Breast epithelium (tissue), 3 donors: ENCODE measurements around the gene ELK1.

Source experiments
- POLR2A ChIP-seq: fragments of 450-650 bp; IDR thresholded peaks from one replicate; pipeline ENCODE4 v1.6.1; 2016; ENCODE audit warnings: antibody characterized with exemption, mild to moderate bottlenecking, moderate library complexity
- POLR2AphosphoS5 ChIP-seq, 3 donors: sonication (generic); formaldehyde crosslinking; IDR thresholded peaks; one replicate each; pipeline ENCODE4 v1.6.1; 2017; ENCODE audit warnings: antibody characterized with exemption in 3 of 3
- TF ChIP-seq, protein P1 (sequence below), 3 donors: fragments of 450-650 bp; IDR thresholded peaks; one replicate each; pipeline ENCODE4 v1.5.1; 2016 to 2017; ENCODE audit warnings: antibody characterized with exemption in 3 of 3, mild to moderate bottlenecking in 3 of 3, moderate library complexity in 3 of 3

DNA sequence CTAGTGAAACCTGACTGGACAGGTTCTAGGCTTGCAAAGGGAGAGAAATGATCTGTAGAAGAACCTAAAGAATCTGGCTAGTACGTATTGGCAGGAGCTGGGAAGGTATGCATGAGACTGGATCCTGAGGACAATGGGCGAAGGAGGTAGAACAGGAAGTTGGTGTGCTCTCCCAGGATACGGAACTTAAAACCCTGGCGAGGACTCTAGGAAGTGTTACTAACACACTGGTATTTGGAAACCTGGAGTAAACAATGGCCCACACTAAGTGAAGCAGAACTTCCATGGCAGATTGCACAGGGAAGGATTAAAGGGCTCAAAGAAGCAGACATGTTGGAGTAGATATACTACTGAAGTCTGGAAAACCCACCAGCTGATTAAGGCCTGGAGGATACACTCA lies 39.9 kb downstream of the ELK1 start:
- TF ChIP-seq, protein P1, sequence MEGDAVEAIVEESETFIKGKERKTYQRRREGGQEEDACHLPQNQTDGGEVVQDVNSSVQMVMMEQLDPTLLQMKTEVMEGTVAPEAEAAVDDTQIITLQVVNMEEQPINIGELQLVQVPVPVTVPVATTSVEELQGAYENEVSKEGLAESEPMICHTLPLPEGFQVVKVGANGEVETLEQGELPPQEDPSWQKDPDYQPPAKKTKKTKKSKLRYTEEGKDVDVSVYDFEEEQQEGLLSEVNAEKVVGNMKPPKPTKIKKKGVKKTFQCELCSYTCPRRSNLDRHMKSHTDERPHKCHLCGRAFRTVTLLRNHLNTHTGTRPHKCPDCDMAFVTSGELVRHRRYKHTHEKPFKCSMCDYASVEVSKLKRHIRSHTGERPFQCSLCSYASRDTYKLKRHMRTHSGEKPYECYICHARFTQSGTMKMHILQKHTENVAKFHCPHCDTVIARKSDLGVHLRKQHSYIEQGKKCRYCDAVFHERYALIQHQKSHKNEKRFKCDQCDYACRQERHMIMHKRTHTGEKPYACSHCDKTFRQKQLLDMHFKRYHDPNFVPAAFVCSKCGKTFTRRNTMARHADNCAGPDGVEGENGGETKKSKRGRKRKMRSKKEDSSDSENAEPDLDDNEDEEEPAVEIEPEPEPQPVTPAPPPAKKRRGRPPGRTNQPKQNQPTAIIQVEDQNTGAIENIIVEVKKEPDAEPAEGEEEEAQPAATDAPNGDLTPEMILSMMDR (IDR thresholded peaks at IDR 0.05), result no peak
- no peak for TF ChIP-seq POLR2A
- TF ChIP-seq POLR2AphosphoS5 (IDR thresholded peaks at IDR 0.05), result no peak
